Kidney (tissue), 14 donors: ENCODE results near the gene ENAH. TPM values are rescaled to one million over a fixed set of nuclear protein-coding genes. Genes with fewer than 3 reads are reported as not detected.

Source experiments
- DNase-seq, 5 donors: peaks; one replicate each; pipeline ENCODE4 v3.0.0-alpha.2; 2013 to 2020
- FAIRE-seq: peaks from 2 replicates; lab custom pipeline; 2012; peaks lifted over from hg19 to GRCh38; lab: Jason Lieb, UNC
- H3K27ac ChIP-seq, 2 donors: one replicate each; pipeline ENCODE4 v1.7.0; 2013; ENCODE audit warnings: low read depth in 2 of 2, low read length in 2 of 2, inconsistent platforms in 1 of 2
- H3K27me3 ChIP-seq: one replicate; pipeline ENCODE4 v1.7.1; 2013; ENCODE audit warnings: low read length, inconsistent platforms; ENCODE audit not compliant: control insufficient read depth, insufficient read depth
- H3K36me3 ChIP-seq, 3 donors: one replicate each; pipeline versions ENCODE4 v1.7.0 to v1.7.1; 2013; ENCODE audit warnings: low read length in 3 of 3, control low read depth in 1 of 3, inconsistent platforms in 1 of 3; ENCODE audit not compliant: insufficient read depth in 3 of 3, control insufficient read depth in 2 of 3
- H3K4me1 ChIP-seq, 3 donors: one replicate each; pipeline versions ENCODE4 v1.7.0 to v1.7.1; 2013; ENCODE audit warnings: low read length in 3 of 3, inconsistent platforms in 1 of 3, low read depth in 1 of 3; ENCODE audit not compliant: control insufficient read depth in 2 of 3, insufficient read depth in 2 of 3
- H3K4me3 ChIP-seq, 3 donors: one replicate each; pipeline versions ENCODE4 v1.7.0 to v1.8.1; 2013; ENCODE audit warnings: low read length in 3 of 3, control low read depth in 1 of 3, inconsistent platforms in 1 of 3
- H3K9ac ChIP-seq, 3 donors: one replicate each; pipeline versions ENCODE4 v1.7.0 to v1.7.1; 2013; ENCODE audit warnings: low read length in 3 of 3, control low read depth in 1 of 3, inconsistent platforms in 1 of 3
- H3K9me3 ChIP-seq, 3 donors: one replicate each; pipeline versions ENCODE4 v1.7.0 to v1.7.1; 2013; ENCODE audit warnings: low read length in 3 of 3, control low read depth in 1 of 3, inconsistent platforms in 1 of 3; ENCODE audit not compliant: control insufficient read depth in 2 of 3, insufficient read depth in 1 of 3
- CTCF ChIP-seq: IDR thresholded peaks from 3 replicates; pipeline ENCODE4 v1.5.1; 2012; ENCODE audit warnings: mild to moderate bottlenecking, moderate library complexity, borderline replicate concordance; ENCODE audit not compliant: insufficient read depth; ENCODE audit errors: extremely low read depth
- intact Hi-C: fragments of 100-400 bp; cut with DNase I; formaldehyde crosslinking; loops from one replicate; pipeline ENCODE4 v1.11.1; 2022
- polyA plus RNA-seq: library from polyadenylated mRNA; stranded (reverse); fragments of 350-450 nt; fragmentation: Illumina TruSeq; extraction: RNeasy Lipid Tissue Mini Kit (QIAGEN cat#74804); gene quantifications from one replicate; pipeline ENCODE4 v1.2.3, GENCODE V29; 2014; ENCODE audit warnings: low read depth, low replicate concordance; ENCODE audit not compliant: insufficient read depth
- total RNA-seq: library from RNA; stranded (reverse); fragmentation: NEBNext Ultra II Directional; extraction: Animal tissue kit (Norgen Biotek cat#: 25700); gene quantifications from one replicate; pipeline ENCODE4 v1.2.1, GENCODE V29; 2021
- donor health status: control.
- donor health status: control.
- donor health status: control.
- donor health status: control.
- donor health status: control.
- donor health status: DM: yes; HTN: yes; CAD: no.
- donor health status: Normal renal cell carcinoma (clear cell type).

The ENAH gene
- total and polyA plus RNA-seq, 2 donors from 2014 or later: 6.2 to 42.3 TPM

- no peak for TF ChIP-seq CTCF
- Histone ChIP-seq H3K9ac (no peak overlapping the region), H3K9me3 (no peaks in the 10 kb centered on the region), H3K27ac (no peak overlapping the region), H3K4me3 (no peak overlapping the region), H3K36me3 (no peaks in the 10 kb centered on the region), H3K27me3 (no peaks in the 10 kb centered on the region), H3K4me1 (no peaks in the 10 kb centered on the region)
- intact Hi-C loops: loop anchor here (10.0 kb wide), 1 partner anchor 225 kb away; the partner anchor contains the start of gene SRP9
- FAIRE-seq (no peak), DNase-seq (no peak)
Observed at GRCh38 chr1:225549821-225550220, 103.1 kb downstream of the ENAH start.

GRCh38 chr1:225548140-225548857 lies 104.6 kb downstream of the ENAH start:
- TF ChIP-seq CTCF: no peak
- Histone ChIP-seq H3K4me3 (no peak overlapping the region), H3K36me3 (no peaks in the 10 kb centered on the region), H3K9me3 (no peaks in the 10 kb centered on the region), H3K9ac (no peak overlapping the region), H3K4me1 (no peaks in the 10 kb centered on the region), H3K27ac (no peak overlapping the region), H3K27me3 (no peaks in the 10 kb centered on the region)
- intact Hi-C loops: no loop called here
- DNase-seq: no peak
- FAIRE-seq: no peak

- Histone ChIP-seq H3K9ac (no peak overlapping the region), H3K36me3 (no peaks in the 10 kb centered on the region), H3K4me1 (no peaks in the 10 kb centered on the region), H3K4me3 (no peak overlapping the region), H3K9me3 (no peaks in the 10 kb centered on the region), H3K27me3 (no peaks in the 10 kb centered on the region), H3K27ac (no peak overlapping the region)
- DNase-seq: no peak
- intact Hi-C loops: no loop called here
- no peak for FAIRE-seq
- TF ChIP-seq CTCF: no peak
Observed at GRCh38 chr1:225545649-225546048, 107.3 kb downstream of the ENAH start.
